ENCODE measurements around the gene USP7.
A peak's percentile ranks its signal among the peaks of the same experiment; 100 is the strongest.
"Not testable (repeated sequence)": the region's sequence is repeated elsewhere in the genome, so short reads cannot be mapped to it uniquely, and the experiment has no call there.

The USP7 gene

GRCh38 chr16:8924214-8924613 lies 39.5 kb downstream of the USP7 start:
- DNase-seq (ENCODE audit: low spot score): no peak

DNA sequence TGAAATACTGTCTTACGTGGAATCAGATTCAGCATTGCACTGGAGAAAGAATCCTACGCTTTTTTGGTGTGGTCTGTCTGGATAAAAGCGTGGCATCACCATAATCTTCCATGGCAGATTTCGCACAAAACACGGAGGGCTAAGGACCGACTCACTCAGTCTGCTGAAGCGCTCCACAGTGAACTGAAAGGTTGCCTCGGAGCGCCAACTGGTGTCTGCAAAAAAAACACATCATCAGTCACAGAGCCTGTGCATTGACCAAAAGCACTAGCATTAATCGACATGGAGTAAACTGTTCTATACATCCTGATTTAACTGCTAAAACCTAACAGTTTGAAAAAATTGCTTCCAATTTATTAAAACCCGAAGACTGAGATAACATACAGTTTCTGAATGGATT lies 40.5 kb downstream of the USP7 start:
- DNase-seq (ENCODE audit: low spot score): no peak

- no peak for DNase-seq (ENCODE audit: low spot score)
These were observed 42.2 kb downstream of the USP7 start for GRCh38 chr16:8921347-8921984.

DNA sequence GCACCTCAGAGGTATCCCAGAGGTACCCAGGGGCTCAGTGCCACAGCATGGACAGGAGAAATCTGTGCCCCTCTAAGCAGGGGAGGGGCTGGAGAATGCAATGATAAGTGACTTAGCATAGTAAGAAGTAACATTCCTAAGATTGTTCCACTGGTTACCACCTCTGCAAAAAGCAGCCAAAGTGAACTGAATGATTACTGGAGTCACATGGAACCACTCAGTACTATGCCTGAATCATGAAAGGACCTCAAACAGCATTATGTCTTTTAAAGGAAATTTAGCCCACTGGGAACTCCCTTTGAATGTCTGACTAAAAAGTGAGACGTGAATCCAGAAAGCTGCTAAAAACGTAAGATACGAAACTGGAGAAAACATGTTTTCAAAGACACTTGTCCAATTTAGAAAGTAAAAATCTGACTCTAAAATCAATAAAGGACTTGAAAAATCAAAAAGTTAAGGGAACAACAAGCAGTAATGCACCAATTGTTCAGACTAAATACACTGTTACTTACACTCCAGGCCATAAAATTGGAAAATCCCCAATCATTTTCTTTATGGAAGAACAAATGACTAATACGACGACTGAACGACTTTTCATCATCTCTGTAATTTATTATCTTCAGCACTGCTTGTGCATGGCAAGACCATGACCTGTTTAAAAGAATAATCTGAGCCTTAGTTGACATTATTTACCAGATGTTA lies 42.9 kb downstream of the USP7 start:
- peak; percentile 44 for DNase-seq (ENCODE audit: low spot score)

GRCh38 chr16:8919934-8920462 lies 43.7 kb downstream of the USP7 start:
- no peak for DNase-seq (ENCODE audit: low spot score)

DNA sequence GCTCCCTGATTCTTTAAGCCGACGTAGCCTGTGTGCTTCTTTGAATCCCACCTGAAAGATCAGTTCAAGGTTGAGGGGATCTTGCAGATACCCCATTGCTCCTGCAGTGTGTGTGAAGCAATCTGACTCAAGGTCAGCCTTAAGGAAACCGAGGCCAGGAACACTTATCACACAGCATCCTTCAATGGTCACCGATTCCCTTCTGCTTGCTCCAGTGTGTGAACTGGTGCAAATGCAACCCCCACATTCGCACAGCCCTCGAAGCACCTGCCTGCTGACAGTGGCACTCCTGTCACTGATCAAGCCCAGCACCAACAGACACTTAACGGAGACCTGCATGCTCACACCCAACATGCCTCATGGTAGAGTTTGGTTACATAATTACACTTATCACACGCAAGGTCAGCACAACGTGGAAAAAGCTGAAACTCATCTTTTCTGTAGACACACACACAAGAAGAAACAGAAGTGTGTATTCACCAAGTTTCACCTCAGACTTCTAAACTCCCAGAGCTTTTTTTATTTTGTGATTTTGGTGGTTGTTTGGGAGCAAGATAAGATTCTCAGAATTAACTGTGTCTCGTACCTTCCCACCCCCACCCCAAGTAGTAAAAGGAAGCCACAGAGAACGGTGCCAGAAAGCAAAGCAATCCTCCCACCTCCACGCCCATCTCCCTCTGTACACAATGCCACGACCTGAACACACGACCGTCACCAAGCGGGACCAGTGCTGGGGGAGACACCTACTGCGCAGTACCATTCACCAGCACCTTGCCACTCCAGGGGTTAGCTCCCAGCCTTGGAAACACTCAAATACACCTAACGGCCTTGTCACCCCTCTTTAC lies 44.4 kb downstream of the USP7 start:
- no peak for DNase-seq (ENCODE audit: low spot score)

DNA sequence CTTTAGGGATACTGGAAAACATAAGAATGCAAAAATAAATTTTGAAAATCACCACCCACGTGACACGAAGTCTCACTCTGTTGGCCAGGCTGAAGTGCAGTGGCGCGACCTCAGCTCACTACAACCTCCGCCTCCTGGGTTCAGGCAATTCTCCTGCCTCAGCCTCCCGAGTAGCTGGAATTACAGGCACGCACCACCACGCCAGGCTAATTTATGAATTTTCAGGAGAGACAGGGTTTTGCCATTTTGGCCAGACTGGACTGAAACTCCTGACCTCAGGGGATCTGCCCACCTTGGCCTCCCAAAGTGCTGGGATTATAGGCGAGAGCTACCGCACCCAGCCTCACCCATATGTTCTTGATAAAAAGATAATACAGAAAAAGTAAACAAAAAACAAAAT lies 46.4 kb downstream of the USP7 start:
- DNase-seq (ENCODE audit: low spot score): not testable (repeated sequence)

- no peak for DNase-seq (ENCODE audit: low spot score)
These were observed 47.0 kb downstream of the USP7 start for GRCh38 chr16:8916541-8917225.

DNA sequence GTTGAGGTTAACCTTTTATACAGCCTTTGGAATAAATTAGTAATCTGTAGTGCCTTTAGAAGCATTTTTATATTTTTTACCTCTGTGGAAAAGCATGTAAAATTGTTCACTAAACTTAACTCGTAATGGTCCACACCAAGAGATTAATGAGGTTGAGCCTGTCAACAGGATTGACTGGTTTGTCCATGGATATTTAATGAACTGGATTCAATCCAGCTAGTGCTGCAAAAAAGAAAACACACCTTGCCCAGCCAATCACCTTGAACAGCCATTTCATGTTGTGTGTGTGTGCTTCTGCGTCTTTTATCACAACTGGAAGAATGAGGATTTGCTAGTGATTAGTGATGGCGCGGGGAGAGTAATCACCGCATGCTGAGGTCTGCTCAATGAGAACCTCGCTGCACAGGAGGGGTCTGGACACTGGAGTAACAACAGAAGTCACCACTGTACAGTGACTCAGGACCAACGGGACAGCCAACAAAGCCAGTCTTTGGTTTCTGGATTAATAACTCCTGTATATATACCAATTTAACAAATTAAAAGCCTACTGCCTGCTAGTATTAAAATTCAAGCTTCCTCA lies 47.9 kb downstream of the USP7 start:
- no peak for DNase-seq (ENCODE audit: low spot score)

- no peak for DNase-seq (ENCODE audit: low spot score)
These were observed 49.6 kb downstream of the USP7 start for GRCh38 chr16:8914098-8914497.

GRCh38 chr16:8912793-8913192 lies 50.9 kb downstream of the USP7 start:
- DNase-seq (ENCODE audit: low spot score): no peak

GRCh38 chr16:8910811-8911210 lies 52.9 kb downstream of the USP7 start:
- DNase-seq (ENCODE audit: low spot score): no peak

DNA sequence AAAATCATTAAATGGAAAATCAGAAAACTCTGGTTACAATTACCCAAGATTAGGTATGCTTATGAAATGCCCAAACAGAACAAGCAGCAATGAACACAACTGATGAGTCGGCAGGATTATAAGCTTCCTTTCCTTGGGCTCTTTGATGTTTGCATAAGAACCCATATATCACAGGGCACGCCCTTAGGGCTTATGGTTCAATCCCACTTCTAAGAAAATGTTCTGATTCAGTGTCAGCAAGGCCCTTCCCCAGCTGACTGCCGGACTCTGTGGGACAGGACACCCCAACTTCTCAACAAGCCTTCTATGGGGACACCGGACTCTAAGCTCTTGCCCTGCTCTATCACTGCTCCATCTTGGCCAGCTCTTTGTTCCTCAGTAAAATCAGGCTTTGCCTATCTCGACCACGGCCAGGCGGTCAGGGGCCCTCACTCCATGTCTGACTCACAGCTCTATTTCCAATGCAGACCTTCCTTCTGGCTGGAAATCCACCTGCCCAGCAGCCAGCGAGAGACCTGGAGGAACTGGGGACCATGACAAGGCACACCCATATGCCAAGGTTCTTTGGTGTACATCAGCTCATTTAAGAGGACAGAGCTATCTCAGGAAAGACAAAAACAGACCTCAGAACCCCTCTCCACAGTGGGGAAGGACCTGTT lies 54.8 kb downstream of the USP7 start:
- no peak for DNase-seq (ENCODE audit: low spot score)

- no peak for DNase-seq (ENCODE audit: low spot score)
These were observed 56.6 kb downstream of the USP7 start for GRCh38 chr16:8907096-8907495.

GRCh38 chr16:8905795-8906591 lies 57.7 kb downstream of the USP7 start:
- DNase-seq (ENCODE audit: low spot score): no peak

- DNase-seq (ENCODE audit: low spot score): peak; percentile 46
These were observed 58.4 kb downstream of the USP7 start for GRCh38 chr16:8905168-8905762.

DNA sequence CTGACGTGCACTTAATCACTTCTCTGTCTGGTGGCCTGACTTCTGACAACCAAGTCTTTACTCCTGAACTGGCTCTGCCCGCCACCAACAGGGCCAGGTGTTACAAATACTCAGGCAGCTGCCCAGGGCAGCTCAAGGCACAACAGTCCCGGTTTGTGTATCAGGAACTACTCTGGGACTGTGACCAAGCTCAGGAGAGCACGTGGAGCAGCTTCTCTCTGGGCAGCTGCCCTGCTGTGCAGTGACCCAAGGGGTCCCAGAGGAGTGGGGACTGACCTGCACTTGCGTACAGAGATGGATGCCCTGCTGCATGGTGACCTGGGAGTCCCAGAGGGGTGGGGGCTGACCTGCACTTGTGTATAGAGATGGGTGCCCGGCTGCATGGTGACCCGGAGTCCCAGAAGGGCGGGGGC lies 59.7 kb downstream of the USP7 start:
- DNase-seq (ENCODE audit: low spot score): no peak

DNA sequence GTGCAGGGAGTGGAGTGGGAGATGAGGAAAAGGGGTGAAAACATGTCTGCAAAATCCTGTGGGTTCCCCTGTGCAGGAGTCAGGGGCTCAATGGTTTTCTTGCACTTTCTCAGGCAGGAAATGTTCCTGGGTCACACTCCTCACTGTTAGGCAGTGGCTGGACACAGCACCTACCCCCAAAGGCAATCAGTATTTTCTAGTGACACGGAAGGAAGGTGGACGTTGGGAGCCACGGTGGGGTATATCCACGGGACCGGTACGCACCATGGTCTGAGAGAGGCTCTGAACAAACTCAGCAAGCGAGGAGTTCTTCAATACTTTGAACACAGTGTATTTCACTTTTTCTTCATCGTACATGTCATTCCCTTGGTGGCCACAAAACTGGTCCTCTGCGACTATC lies 60.7 kb downstream of the USP7 start:
- DNase-seq (ENCODE audit: low spot score): no peak

GRCh38 chr16:8901320-8901861 lies 62.3 kb downstream of the USP7 start:
- DNase-seq (ENCODE audit: low spot score): no peak

DNA sequence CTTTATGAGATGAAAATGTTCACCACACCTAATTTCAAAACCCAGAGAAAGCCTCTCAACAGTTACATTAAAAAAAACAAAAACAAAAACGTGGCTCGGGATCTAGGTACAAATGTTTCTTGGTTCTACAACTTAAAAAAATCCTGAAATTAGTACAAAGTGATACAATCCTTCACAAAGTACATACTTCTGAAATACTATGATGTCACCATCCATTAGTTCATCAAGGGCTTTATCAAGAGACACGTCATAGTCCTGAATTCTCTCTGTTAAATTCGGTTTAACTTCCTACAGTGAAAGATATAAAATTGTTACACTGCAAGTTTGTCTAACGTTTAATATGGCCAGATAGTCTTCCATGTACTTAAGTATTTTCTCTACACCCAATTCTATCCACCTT lies 63.4 kb downstream of the USP7 start:
- DNase-seq (ENCODE audit: low spot score): no peak
